Tibial nerve (tissue), 4 donors: ENCODE measurements around the gene TERT.

Experiments used
- CTCF ChIP-seq, 5 experiments: fragments of 200-600 bp in 3 of 5; fragments of 450-650 bp in 2 of 5; sonication (generic) in 3 of 5; IDR thresholded peaks; one replicate each; pipeline ENCODE4 v1.5.1; 2016 to 2019; ENCODE audit warnings: antibody characterized with exemption in 5 of 5, mild to moderate bottlenecking in 3 of 5, moderate library complexity in 2 of 5
- EP300 ChIP-seq, 2 donors: sonication (generic); formaldehyde crosslinking; IDR thresholded peaks; one replicate each; pipeline ENCODE4 v1.6.1; 2017; ENCODE audit warnings: antibody characterized with exemption in 2 of 2, mild to moderate bottlenecking in 1 of 2

- TF ChIP-seq CTCF (IDR thresholded peaks at IDR 0.05) = no peak
- TF ChIP-seq EP300 (IDR thresholded peaks at IDR 0.05) = no peak
Measured at GRCh38 chr5:1214163-1214935, 80.5 kb downstream of the TERT start.
